Smooth muscle cell of the brain vasculature (primary cell): ENCODE data around the gene BAHCC1.

Experiments
- DNase-seq: peaks from one replicate; pipeline ENCODE4 v3.0.0-alpha.2; 2012; ENCODE audit warnings: low read depth, low spot score

BAHCC1 gene

DNA sequence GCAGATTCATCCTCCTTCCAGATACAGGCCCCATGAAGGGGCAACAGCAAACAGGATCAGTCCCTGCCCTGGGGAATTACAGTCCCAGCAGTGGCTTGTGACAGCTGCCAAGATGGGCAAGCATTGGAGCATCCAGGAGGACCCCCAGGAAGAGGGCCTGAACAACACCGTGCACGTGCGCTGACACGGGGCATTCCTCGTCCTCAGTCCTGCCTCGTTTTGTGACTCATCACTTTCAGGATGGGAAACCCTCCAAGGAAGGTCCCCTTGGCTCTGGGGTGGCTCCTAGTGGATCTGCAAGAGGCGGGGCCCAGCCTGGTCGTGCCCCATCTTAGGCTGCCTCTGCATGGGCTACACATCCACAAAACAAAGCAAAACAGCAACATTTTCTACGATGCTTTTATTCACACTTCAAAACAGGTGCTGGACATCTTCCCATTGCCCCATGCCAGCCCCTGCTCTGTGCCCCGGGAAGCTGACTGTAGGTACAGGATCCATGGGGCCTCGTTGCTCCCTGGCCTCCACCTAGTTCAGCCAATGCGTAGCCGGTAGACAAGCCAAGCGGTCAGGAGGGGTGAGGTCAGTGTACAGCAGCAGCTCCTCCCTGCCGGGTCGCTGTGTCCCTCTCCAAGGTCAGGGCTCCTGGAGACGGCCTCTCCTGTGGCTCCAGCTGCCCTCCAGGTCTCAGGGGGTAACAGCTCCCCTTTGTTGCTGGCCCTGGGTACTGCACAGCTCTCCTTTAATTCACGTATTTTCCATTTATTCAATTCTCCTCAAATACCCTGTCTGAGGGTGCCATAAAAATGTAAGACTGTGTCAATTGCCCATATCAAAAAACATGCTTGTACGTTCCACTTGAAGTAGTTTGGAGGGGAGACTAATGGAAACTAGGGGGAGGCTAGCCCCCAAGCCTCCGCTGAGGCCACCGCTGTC lies 85.1 kb downstream of the BAHCC1 start:
- no peak for DNase-seq

DNA sequence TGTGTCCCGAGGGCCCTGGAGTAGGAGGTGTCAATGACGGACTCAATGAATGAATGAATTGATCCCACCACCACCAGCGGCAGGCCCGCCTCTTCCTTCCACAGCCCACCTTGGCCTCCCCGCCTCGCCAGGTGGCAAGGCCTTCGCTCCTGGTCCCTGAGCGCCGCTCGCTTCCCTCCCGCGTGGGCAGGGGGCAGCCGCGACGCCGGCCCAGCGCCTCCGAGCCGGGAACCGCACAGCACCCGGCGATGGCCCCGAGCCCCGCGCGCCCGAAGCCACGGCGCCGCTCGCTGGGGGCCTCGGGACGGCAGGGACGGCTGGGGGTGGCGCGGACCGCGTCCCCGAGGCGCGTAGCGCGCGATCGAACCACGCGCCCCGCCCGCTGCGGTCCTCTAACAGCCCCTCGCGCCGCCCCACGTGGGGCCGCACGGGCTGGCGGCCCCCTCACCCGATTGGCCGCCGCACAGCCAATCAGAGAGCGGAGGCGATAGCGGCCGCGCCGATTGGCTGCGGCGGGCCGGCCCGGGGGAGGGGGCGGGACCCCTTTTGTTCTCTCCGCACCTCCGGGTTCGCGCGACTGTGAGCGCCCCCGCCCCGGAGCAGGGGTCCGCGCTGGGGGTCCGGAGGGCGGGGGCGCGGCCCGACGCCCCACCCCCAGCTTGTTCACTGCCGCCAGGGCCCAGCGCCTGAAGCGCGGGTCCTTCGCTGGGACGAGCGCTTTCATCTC lies 86.0 kb downstream of the BAHCC1 start:
- no peak for DNase-seq

DNA sequence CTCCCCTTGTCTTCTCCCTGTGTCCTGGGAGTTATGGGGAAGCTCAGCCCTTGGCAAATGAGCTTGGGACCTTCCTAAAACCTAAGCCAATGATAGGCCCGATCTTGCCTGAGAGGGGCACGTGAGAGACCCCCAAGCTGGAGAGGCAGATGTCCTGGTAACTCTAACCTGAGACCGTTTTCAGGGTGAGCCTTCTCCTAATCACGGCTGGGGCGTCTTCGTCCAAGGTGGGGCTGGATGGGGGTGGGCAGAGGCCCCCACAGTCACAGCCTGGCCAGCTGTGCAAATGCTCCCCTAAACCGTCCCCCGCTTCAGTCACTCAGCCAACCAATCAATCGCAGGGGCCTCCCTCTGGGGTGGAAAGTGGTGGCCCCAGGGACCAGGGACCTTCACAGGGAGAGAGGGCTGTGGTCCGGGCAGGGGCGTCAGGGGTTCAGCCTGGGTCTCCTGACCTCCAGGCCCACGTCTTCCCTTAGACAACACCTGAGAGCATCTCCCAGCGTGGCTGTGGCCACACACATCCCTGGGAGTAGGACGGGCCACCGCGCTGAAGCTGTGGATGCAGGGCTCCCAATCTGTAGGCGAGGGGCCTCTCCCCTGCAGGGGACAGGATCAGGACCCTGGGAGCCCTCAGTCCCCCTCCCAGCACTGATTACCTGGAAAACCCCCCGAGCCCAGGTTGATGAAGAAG lies 86.7 kb downstream of the BAHCC1 start:
- no peak for DNase-seq

DNA sequence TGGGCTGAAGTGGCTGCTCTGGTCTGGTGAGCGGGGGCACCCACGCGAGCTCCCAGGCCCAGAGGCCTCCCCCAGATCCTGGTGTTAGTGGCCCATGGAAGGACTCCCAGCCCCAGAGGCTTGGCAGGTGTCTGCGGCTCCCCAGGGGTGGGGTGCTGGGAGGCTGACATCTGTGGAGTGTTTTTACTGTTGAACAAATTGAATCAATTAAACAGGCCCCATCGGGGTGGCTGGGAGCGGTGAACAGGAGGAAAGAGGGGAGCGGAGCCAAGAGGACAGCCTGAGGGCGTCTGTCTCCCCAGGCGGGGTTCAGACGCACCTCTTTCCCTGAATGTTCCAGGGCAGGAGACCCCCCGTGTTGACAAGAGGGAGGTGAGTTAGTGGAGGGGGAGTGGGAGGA lies 87.4 kb downstream of the BAHCC1 start:
- no peak for DNase-seq

DNA sequence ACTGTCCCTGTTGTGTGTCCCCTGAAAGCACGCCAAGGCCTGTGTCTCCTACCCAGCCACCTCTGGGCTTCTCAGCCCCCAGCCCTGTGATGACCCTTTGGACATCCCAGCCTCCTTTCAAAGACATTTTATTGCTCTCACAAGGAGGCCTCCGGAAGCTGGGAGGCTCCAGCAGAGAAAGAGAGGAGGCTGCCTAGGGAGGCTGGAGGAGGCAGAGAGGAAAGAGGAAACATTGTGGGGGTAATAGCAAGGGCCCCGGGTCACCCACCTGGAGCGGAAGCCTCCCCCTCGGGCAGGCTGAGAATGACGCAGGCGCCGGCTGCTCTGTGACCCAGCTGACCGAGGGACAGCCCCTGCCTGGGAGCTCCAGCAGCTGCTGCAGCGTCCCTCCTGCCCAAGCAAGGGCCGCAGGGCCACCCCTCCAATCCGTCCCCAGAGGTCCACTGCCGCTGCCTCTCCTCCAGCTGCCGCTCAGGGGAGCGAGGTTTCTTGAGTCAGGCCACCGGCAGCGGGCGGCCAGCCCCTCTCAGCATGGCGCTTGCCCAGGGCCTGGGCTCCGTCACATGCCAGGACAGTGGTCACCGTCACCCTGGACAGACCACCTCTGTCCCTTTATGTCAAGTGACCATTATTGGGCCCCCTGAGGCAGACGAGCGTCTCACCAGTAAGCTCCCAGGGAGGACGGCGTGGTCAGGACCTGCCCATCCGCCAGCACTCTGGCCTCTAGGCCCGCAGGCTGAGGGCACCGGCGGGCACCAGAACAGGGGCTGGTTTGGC lies 88.0 kb downstream of the BAHCC1 start:
- DNase-seq = no peak

DNA sequence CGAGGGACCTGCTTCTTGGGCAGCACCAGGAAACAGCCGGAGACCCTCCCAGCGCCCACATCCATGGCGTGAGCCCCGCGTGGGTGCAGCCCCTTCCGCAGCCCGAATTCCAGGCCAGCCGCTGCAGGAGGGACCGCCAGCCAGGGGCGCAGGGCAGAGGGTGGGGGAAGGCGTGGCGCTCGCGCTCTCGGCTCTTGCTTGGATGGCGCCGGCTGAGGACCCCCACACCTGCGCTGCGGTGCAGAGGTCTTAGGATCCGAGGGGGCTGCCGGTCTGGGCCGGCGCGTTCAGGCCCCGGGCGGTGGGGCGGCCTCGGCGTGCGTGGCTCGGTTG lies 88.6 kb downstream of the BAHCC1 start:
- DNase-seq = no peak

DNA sequence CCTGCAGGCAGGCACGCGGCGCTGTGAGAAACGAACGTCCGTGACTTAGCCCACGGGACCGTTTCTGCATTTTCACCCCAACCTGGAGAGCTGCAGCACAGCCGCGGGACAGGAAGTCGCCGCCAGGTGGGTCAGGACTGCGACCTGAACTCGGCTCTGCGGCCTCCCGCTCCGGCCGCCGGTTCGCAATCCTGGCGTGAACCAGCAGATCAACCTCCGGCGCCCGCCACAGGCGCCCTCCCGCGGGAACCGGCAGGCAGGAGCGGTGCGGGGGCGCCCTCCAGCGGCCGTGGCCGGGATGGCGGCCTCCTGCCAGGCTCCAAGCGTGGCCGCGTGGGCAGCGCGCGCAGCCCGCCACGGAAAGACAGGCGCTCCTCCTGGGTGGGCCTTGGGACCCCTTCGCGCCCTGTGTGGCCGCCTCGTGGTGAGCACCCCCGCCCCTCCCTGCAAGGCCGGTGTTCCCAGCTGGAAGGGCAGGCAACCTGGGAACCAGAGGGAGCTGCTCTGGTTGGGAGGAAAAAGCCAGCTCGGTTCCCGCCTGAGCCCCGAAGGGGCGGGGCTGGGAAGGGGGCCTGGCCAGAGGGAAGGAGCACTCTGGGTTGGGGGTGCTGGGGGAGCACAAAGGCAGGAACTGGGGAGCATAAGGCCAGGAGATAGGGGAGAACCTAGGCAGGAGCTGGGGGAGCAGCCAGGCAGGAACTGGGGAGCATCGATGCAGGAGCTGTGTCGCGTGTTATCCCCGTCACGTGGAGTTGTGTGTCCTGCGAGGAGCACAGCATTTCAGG lies 89.1 kb downstream of the BAHCC1 start:
- DNase-seq = no peak

DNA sequence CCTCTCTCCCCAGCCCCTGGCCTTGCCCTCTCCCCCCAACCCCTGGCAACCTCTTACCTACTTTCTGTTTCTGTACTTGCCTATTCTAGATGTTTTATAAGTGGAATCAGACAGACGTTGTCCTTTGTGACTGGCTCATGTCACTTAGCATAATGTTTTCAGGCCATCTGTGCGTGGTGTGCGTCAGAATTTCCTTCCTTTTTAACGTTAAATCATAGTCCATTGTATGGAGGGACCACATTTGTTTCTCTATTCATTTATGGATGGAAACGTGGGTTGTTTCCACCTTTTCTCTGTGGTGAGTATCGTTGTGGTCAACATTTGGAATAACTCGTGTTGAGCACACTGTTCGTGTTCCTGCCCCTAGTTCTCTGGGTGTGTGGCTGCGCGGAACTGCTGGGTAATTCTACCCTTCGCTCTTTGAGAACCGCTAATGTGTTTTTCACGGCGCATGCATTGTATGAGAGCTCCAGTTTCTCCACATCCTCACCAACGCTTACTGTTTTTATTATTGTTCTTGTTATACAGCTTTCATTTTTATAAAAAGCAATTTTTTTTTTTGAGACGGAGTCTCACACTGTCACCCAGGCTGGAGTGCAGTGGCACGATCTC lies 91.0 kb downstream of the BAHCC1 start:
- DNase-seq = no peak

DNA sequence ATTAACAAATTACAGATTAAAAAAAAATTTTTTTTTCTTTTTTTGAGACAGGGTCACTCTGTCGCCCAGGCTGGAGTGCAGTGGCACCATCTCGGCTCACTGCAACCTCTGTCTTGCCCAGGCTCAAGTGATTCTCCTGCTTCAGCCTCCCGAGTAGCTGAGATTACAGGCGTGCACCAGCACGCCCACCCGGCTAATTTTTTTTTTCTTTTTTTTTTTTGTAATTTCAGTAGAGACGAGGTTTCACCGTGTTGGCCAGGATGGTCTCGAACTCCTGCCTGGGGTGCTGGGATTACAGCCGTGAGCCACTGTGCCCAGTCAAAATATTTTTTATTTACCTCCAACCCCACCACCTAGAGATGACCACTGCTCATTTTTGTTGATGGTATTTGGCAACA lies 91.8 kb downstream of the BAHCC1 start:
- no peak for DNase-seq

DNA sequence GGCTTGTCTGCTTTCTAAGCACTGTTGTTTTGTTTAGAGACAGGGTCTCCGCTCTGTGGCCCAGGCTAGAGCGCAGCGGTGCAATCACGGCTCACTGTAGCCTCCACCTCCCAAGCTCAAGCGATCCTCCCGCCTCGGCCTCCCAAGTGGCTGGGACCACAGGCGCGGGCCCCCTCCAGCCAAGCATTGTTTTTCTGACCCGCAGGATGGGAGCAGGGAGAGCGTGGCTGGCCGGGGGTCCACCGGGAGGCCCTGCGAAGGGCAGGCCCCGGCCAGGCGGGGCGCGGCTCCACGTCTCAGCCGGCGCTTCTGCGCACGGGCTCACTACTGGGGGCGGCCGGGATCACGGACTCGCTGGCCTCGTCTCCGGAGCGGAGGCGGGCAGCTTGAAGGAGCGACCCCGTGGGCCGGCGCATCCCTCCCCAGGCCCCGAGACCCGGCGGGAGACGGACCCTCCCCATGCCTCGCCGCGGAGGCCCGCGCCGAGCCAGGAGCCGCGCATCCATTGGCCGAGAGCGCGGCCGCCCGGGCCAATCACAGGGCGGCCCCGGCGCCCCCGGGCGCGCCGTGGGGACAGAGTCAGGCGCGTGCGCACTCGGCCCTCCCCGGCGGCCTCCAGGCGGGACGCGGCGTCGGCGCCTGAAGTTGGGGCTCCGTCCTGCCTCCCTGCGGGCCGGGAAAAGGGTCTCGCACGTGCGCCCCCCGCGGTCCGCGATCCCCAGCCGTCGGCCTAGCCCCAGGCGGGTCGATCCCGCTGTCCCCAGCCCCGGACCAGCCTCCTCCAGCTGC lies 92.4 kb downstream of the BAHCC1 start:
- no peak for DNase-seq

DNA sequence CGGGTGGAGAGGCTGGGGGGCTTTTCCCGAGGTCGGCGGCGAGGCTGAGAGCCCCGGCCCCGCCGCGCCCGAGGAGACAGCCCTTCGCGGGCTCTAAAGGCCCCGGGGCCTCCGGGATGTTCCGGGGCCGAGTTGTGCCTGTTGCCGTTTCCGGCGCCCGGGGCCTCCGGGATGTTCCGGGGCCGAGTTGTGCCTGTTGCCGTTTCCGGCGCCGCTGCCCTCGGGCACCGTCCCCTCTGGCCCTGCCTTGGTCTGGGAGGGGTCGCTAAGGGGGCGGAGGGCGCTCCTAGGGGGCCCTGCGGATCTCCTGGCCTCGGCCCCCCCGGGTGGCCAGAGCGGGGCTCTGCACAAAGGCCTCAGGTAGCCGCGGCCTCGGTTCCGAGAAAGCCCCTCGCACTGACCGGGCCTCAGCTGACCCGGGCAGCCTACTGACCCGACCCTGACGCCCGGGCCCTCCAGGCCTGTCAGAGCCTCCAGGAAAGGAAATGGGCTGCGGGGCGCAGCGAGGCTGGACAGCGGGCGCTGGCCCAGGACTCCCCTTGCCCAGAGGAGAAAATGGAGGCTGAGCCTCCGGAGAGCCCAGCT lies 93.1 kb downstream of the BAHCC1 start:
- no peak for DNase-seq

DNA sequence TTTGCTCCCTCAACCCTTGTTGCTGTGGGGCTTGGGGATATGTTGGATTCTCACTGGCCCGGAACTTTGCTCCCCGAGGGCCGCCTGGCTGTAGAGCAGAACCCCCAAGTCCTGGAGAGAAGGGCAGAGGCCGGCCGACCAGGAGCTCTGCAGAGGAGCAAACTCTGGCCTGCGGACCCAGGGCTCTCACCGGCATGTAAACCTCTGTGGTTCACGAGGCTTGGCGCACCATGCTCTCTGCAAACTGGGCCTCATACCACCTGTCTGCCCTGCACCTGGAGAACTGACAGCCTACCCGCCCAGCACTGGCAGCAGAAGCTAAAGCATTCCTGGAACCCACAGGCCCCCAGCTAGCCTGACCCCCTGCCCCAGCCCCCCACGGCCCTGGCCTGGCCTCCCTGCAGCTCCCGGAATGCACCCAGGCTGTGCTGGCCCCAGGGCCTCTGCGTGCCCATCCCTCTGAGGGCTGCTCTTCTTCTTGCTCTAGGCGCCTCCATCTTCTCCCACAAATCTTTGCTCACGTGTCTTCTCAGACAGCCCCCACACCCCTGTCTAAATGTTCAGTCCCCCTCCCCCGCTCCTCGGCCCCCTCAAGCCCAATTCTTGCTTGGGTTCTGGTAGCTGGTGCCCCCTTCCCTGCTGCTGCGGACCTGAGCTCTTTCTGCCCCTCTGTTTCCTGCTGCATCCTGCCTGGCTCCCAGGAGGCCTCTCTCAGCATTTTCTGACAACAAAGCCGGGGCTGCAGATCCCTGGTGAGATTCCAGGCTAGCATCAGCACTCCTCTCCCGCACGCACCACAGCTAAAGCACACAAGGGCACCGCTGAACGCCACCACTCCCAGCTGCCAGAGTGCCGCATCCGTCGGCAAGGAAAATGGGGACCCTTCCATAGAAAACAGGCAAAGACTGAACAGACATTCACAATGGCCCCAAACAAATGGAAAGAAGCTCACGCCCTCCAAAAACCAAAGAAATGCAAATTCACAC lies 94.0 kb downstream of the BAHCC1 start:
- DNase-seq = no peak

DNA sequence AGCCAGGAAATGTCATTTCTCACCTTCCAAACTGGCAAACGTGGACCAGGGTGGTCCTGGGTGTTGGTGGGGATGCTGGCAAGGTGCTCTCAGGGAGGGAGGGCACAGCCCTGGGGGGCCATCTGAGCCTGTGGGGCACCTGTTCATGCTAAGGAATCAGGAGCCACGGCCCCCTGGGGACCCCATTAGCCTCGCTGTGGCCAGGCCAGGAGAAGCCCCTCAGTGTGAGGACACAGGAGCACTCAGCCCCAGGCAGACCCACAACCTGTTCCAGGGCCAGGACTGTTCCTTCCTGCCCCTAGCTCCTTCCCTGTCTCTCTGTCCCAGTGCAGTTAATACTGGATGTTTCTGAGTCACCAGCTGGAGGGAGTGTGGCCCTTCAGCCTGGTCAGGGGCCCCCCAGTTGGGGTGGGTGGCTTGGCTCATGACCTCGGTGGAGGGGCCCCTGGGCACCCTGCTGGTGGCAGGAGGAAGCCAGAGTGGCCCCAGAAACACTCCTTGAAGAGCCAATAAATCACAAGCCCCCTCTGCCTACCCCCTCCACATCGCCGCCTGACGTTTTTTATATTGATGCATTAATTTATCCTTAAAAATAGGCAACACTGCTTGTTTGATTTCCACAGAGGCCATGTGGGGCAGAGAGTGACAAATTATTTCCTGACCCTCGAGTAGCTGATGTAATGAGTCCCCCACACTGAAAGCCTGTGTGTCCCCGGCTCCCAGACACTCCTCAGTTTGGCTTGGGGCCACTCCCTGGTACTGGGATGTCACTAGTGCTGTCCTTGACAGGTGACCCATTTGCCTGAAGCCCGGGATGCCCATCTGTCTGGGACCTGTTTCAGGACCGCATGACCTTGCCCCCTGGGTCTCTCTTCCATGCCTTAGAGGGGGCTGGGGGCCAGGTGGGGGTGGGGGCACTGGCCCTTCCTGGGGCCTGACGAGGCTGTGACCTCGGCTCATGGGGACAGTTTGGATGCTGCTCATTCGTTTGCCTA lies 95.0 kb downstream of the BAHCC1 start:
- DNase-seq = no peak

DNA sequence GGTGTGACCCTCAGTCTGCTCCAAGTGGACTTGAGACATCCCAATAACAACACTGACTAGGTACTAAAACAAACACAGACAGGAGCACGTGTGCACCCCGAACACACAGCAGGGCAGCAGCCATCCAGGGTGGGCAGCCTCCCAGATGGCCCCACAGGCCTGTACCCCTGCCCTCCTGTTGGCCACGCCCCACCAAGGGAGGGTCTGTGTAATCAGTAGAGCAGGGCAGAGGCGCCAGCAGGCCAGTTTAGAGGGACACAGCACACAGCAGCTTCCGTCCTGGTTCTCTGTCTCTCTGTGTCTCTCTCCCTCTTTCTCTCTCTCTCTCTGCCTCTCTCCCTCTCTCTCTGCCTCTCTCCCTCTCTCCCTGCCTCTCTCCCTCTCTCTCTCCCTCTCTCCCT lies 95.9 kb downstream of the BAHCC1 start:
- DNase-seq = no peak

DNA sequence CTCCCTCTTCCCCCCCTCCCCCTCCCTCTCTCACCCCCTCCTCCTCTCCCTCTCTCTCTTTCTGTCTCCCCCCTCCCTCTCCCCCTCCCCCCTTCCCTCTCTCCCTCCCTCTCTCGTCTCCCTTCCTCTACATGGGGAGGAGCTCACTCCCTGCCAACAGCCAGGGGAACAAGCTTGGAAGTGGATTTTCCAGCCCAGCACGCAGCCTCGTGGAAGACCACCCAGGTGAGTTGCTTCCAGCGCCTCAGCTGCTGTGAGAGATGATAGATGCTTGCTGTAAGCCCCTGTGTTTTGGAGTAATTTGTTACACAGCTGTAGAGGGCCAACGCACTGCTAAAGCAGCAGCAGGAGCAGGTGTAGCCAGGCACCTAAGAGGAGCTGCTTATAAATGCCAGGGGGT lies 96.5 kb downstream of the BAHCC1 start:
- no peak for DNase-seq

DNA sequence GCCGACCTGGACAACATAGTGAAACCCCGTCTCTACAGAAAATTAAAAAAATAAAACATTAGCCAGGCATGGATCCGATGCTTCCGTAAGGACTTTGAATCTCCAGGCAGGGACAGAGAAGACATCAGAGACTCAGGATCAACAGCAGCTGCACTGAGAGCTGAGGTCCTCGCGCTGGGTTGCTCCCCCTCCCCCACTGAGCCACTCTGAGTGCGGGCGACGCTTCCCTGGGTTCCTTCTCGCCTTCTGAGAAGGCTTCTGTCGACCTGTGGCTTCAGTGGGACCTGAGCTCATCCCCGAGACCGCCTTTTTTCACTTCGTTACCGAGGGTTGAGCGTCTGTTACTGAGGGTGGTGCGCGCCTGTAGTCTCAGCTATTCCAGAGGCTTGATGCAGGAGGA lies 96.9 kb downstream of the BAHCC1 start:
- no peak for DNase-seq

DNA sequence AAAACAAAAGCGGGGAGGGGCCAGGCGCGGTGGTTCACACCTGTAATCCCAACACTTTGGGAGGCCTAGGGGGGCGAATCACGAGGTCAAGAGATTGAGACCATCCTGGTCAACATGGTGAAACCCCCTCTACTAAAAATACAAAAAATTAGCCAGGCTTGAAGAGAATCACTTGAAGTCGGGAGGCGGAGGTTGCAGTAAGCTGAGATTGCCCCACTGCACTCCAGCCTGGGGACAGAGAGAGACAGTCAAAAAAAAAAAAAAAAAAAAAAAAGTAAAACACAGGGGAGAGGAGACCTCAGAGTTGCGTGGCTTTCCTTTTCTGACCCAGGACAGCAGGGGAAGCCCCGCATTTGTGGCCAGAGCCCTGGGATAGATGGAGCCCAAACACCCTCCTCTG lies 97.4 kb downstream of the BAHCC1 start:
- no peak for DNase-seq
